GM12872 (cell line): ENCODE measurements around the gene TNPO1.

Source experiments
- TF ChIP-seq, protein P1 (sequence below): IDR thresholded peaks from 3 replicates; pipeline ENCODE4 v1.5.1; 2011; ENCODE audit warnings: low read depth, mild to moderate bottlenecking, low read length, moderate library complexity; ENCODE audit not compliant: insufficient read depth

TNPO1 gene

GRCh38 chr5:72954389-72954788 lies 137.9 kb downstream of the TNPO1 start:
- TF ChIP-seq, protein P1, sequence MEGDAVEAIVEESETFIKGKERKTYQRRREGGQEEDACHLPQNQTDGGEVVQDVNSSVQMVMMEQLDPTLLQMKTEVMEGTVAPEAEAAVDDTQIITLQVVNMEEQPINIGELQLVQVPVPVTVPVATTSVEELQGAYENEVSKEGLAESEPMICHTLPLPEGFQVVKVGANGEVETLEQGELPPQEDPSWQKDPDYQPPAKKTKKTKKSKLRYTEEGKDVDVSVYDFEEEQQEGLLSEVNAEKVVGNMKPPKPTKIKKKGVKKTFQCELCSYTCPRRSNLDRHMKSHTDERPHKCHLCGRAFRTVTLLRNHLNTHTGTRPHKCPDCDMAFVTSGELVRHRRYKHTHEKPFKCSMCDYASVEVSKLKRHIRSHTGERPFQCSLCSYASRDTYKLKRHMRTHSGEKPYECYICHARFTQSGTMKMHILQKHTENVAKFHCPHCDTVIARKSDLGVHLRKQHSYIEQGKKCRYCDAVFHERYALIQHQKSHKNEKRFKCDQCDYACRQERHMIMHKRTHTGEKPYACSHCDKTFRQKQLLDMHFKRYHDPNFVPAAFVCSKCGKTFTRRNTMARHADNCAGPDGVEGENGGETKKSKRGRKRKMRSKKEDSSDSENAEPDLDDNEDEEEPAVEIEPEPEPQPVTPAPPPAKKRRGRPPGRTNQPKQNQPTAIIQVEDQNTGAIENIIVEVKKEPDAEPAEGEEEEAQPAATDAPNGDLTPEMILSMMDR, result no peak

GRCh38 chr5:72955143-72955767 lies 138.8 kb downstream of the TNPO1 start:
- TF ChIP-seq, protein P1, result no peak

GRCh38 chr5:72955768-72956323 lies 139.4 kb downstream of the TNPO1 start, which contains the start of gene FCHO2:
Gene FCHO2, plus strand, starts transcription at chr5:72956041. Its CDS starts 56 bp downstream, at chr5:72956097.
- TF ChIP-seq, protein P1, result peak; percentile 77

GRCh38 chr5:72956324-72957140 lies 140.1 kb downstream of the TNPO1 start:
- TF ChIP-seq, protein P1, result no peak

GRCh38 chr5:72957337-72957736 lies 140.9 kb downstream of the TNPO1 start:
- TF ChIP-seq, protein P1, result no peak

DNA sequence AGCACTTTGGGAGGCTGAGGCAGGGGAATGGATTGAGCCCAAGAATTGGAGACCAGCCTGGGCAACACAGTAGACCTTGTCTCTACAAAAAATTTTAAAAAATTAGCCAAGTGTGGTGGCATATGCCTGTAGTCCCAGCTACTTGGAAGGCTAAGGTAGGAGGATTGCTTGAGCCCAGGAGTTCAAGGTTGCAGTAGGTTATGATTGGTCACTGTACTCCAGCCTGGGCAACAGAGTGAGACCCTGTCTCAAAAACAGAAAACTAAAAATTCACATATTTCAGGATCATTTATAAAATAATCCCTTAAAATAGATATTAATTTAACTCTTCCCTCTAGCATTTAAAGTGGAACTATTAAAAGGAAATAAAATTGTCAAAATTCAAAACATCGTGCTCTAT lies 142.8 kb downstream of the TNPO1 start:
- TF ChIP-seq, protein P1, result no peak
